A673 (cell line): ENCODE data around the gene ERGIC1.

ENCODE experiments used
- CTCF ChIP-seq: fragments of 300-800, 200-600 bp; sonication (generic); conservative IDR thresholded peaks from 2 replicates; pipeline ENCODE4 v1.5.1; 2017; ENCODE audit warnings: low read depth, mild to moderate bottlenecking, antibody characterized with exemption, low read length, moderate library complexity, mixed read lengths
- EZH2 ChIP-seq: fragments of 200-600 bp; sonication (generic); IDR thresholded peaks from 2 replicates; pipeline ENCODE4 v1.6.1; 2017; ENCODE audit warnings: borderline replicate concordance, low read depth, mild to moderate bottlenecking, mixed read lengths, antibody characterized with exemption, low read length; ENCODE audit not compliant: poor library complexity, severe bottlenecking

- TF ChIP-seq CTCF = no peak
- TF ChIP-seq EZH2 = no peak
Measured at GRCh38 chr5:172835994-172836356, 1.9 kb downstream of the ERGIC1 start.
